HUDEP-2 (cell line): ENCODE results near the gene AFG1L.
"Not testable (repeated sequence)": the region's sequence is repeated elsewhere in the genome, so short reads cannot be mapped to it uniquely, and the experiment has no call there.

ENCODE experiments used
- DNase-seq, 76 experiments: peaks; one replicate each; lab custom pipeline; 2025; ENCODE audit not compliant: unreplicated experiment in 76 of 76; lab: John Stamatoyannopoulos, UW

AFG1L gene

DNA sequence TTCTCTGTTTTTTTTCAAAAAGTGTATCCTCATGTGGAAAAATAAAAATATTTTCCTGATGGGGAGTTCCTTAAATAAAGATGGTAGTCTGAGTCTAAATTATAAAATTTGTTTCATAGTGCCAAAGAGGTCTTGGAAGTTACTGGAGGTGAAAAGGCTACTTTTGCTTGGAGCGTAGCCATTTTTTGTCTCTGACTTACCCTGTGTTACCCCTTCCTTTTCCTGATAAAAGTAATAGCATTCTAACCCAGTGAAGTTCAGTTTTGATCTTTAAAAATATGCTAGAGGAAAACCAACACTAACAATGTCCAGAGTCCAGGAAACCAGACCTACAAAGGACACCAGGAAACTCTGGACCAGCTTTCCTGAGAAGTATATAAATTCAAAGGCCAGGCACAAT, 153.6 kb downstream of the AFG1L start:
- no peak for DNase-seq

DNA sequence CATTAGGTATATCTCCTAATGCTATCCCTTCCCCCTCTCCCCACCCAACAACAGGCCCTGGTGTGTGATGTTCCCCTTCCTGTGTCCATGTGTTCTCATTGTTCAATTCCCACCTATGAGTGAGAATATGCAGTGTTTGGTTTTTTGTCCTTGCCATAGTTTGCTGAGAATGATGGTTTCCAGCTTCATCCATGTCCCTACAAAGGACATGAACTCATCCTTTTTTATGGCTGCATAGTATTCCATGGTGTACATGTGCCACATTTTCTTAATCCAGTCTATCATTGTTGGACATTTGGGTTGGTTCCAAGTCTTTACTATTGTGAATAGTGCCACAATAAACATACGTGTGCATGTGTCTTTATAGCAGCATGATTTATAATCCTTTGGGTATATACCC, 154.9 kb downstream of the AFG1L start:
- DNase-seq: not testable (repeated sequence)

DNA sequence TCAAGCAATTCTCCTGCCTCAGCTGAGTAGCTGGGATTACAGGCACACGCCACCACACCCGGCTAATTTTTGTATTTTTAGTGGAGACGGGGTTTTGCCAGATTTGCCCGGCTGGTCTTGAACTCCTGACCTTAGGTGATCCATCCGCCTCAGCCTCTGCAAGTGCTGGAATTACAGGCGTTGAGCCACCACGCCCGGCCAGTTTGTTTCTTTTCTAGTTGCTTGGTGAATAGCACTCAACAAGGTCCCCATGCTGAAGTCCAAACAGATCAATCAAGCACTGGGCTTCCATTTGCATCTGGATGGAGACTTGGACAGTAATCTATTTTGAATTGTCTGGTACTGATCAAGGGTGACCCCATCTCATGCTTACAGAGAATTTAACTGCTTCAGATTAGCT, 157.0 kb downstream of the AFG1L start:
- DNase-seq: no peak

DNA sequence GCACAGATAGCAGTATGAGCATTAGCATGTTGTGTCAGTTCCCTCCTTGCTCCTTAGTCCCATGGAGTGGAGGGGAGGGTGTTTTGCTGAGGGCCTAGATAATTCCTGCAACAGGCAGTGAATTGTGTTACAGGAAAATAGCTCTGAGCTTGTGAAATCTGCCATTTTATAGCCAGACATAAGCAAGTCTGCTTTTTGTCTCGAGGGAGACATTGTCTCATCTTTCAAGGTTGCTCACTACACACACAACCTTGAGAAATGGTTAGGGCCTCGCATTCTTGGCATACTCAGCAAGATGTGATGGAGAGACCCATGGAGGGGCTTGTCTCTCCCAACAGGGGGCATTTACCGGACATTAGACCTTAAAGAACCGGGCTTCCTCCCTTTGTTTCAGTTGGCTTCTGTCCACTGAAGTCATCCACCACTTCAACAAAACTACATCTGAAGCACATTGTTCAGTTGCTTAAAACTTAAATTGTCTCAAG, 157.9 kb downstream of the AFG1L start:
- DNase-seq: no peak

DNA sequence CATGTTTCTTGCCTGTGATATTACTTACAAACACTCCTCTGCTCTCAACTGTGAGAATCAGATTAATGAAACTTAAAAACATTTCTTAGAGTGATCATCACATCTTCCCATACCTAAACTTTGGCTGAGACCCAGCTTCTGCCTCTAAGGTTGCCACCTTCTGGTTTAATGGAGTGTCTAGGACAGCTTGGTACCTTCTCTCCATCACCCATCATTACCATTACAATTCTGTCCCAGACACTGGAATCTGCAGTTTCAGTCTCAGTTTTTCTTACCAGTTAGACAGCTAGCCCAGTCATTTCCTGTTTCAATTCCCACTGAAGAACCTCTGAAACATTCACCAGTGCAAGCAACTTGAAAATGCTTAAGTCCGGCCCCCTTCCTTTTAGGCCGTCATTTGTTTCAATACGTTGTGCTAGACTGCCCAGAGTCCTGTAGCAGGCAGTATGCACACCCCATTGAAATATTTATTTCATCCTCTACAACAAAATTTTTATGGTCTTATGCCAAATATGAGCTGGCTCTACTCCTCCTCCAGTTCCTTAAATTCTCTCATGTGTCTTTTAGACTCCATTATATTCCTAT, 158.8 kb downstream of the AFG1L start:
- DNase-seq: no peak

DNA sequence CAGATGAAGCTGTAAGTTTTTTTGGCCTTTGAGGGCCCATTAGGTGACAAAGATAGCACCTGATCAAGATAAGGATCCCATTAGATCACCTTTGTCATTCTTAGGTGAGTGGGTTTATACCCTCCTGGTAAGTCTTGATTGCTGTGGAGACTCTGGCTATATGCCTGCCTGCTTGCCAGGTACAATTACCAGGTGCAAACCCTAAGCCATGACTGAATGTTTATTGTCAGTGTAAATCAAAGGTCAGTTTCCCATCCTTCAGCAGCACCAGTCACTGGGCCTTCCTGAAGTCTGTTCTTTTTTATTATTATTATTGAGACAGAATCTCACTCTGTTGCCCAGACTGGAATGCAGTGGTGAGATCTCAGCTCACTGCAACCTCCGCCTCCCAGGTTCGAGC, 159.5 kb downstream of the AFG1L start:
- no peak for DNase-seq

DNA sequence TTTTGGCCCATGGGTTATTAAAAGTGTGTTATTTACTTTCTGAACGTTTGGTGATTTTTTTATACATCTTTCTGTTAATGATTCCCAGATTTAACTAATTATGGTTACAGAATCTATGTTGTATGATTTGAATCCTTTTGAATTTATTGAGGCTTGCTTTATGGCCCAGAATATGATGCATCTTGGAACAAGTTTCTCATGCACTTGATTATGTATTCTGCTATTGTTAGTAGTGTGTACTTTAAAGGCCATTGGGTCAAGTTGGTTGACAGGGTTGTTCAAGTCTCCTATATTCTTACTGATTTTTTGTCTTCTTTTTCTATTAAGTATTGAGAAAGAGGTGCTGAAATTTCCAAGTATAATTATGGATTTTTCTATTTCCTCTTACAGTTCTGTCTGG, 160.8 kb downstream of the AFG1L start:
- no peak for DNase-seq

DNA sequence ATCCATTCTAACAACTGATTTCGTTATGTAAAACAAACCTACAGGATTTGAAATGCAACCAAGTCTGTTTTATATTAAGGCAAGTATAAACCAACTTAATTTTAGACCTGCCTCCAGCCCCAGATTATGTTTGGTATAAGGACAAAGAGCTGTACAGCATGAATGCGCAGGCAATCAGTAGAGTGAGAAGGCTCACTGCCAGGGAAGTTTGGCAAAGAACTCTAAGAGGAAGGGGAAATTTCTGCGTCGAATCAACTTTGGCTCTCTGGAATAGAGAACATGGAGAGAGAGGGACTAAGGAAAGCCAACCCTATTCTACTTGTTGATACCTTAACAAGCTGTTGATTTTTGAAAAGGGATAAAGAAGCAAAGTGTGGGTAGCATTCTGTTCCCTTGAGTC, 168.9 kb downstream of the AFG1L start:
- no peak for DNase-seq

DNA sequence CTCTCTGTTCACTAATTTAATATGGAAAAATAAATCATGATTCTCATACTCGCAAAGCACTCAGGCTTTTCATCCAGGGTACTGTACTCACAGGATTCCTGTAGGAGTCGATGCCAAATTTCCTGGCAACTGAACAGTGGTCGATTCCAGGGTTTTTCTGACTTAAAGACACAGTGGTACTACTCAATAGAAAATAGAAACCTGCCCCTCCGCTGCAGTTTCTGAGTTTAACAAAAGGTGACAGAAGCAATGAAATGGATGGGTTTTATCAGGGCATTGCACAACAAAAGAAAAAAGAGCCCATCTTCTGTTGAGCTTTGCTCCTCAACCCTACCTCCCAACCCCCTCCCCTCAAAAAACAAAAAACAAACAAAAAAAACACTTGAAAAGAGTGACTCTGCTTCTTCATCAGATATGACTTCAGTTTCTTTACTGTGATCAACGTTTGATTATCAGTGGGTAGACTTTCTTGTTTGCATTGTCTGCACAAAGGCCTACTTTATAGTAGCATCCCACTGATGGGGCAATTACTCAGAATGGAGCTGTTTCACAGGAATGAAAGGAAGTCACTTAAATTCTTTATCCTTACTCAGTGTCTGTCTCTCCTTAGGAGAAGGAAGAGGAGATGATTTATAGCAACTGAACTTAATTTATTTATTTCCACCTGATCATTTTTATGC, 169.7 kb downstream of the AFG1L start:
- DNase-seq: no peak

DNA sequence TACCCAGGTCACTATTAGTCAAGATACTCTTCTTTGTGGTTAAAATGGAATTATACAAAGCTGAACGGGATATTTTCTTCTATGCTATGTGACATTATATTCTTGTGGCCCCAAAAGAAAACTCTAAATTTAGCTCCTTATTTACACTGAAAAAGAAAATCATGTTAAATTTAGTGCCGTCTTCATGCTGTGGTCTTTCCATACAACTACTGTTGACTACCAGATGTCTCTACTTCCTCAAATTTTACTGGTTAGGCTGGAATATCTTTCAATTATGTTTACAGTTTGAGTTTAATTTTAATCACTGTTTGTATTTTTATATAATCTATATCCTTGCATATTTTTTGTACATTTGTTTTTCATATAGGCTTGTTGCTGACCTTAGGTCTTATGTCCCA, 170.2 kb downstream of the AFG1L start:
- DNase-seq: no peak

DNA sequence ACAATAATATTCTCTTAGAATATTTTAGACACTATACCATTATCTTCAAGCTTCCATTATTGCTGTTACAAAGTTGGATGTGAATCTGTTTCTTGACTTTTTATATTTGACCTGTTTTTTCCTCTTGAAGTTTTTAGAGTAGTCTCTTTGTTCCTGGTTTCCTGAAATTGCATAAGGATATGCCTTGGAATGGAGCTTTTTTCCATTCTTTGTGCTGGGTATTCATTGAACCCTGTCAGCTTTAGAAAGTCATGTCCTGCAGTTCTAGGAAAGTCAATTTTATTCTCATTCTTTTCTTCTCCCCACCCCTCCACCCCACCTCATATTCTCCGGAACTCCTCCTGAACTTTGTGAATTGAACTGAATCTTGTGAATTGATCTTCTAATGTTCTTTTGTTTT, 173.5 kb downstream of the AFG1L start:
- no peak for DNase-seq

DNA sequence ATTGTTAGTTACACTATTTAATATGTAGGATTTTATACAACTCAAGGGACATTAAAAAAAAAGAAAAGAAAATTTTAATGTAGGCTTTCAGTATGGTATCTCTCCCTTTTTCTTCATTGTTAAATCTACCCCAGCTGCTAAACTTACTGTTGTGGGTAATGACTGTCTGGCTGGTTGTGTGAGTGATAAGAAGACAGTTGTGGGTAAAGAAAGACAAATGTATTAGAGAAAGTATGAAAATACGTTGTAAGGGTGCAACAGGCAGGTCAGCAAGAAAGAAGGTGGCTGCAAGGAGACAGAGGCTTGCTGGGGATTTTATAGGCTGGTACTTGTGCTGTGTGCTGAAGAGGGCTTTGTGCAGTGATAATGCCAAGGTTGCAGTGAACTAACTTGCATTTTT, 174.5 kb downstream of the AFG1L start:
- DNase-seq: no peak

DNA sequence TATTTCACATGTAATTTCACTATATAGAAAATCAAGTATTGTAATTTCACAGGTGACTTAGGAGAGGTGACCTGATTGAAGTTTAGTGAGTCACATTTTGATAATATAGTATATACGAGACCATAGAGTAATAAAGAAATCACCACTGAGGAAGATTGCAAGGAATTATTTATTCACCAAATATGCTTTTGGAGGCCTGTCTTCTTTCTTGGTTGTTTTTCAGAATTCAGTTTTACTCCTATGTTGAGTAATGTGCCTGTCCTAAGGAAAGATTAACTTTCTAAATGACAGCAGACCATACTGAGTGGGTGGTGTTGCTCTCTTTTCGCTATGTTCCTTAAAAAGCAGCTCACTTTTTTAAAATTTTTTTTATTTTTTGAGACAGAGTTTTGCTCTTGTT, 178.3 kb downstream of the AFG1L start:
- no peak for DNase-seq

DNA sequence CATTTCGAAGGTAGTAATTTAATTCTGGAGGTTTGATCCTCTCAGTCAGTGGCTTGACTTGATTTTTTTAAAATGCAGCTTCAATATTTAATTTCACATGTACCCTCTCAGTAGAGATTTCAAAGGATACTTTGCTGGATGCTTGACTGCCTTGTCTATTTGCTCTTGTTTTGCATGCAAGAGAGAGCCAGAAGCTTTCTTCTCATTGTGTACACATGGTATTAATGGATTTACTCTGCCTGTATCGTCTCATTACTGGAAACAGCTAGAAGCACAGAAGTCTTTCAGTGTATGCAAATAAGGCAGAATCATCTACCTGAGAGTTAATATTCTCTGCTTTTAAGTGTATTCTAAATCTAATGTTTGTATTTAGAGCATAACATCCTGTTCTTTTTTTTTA, 181.5 kb downstream of the AFG1L start:
- no peak for DNase-seq

DNA sequence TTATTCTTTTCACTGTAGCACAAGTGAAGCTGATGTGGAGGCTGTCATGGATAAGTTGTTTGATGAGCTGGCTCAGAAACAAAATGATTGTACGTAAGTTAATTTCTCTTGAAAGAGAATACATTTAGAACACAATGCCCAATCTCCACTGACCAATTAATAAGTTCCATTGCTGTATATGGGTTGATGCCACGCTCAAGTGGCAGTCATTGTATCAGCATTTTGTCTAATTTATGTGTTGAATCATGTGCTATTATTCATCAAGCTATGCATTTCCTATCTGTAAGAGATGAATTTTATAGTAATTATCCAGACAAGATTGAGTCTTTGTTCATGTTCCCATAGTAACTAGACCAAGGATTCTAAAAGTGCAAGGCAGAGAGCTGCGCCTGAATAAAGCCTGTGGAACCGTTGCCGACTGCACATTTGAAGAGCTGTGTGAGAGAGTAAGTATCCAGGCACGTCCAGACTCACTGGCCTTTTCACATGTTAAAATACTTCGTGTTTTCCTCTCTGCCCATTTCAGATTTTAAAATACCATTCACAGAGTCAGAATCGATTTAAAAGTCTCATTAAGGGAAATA, 182.1 kb downstream of the AFG1L start:
- DNase-seq: no peak

DNA sequence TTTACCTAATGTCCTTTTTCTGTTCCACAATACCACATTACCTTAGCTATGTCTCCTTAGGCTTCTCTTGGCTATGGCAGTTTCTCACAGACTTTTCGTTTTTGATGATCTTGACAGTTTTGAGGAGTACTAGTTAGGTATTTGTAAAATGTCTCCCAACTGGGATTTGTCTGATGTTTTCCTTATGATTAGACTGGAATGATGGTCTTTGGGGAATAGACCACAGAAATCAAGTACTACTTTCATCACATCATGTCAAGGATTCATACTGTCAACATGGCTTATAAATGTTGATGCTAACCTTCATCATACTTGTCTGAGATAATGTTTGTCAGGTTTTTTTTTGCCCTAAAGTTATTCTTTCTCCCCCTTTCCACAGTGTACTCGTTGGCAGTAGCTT, 187.7 kb downstream of the AFG1L start:
- DNase-seq: no peak

DNA sequence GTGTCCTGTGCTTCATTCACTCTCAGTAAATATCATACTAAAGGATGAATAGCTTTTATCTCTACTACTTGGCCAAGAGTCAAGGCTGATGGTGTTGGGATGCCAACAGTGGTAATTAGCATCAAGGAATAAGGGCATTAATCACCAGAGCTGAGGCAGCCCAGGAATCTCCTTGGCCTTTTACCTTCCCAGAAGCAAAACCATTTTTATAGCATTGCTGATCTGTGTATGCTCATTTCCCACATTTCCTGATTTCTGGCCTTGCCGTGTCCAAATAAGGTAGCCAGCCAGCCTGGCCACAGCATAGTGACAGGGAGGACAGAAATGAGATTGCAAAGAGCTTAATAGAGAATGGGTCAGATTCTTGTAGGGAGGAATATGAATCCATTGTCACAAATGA, 189.2 kb downstream of the AFG1L start:
- DNase-seq: no peak

DNA sequence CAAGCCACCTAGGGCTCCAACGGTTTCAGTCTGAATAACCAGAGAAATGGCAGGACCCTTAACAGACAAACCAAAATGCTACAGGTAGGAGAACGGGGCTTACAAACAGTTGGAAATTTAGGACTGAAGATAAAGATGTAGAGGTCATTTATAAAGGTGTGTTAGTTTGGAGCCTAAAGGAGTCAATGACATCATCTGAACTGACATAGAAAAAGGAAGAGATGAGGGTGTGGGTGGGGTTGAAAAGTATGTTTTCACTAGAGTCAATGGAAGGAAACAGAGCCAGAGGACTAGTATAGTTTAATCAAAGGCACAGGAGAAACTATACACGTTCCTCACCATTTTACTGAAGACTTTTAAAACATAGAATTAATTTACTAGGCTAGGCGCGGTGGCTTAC, 194.8 kb downstream of the AFG1L start:
- no peak for DNase-seq

DNA sequence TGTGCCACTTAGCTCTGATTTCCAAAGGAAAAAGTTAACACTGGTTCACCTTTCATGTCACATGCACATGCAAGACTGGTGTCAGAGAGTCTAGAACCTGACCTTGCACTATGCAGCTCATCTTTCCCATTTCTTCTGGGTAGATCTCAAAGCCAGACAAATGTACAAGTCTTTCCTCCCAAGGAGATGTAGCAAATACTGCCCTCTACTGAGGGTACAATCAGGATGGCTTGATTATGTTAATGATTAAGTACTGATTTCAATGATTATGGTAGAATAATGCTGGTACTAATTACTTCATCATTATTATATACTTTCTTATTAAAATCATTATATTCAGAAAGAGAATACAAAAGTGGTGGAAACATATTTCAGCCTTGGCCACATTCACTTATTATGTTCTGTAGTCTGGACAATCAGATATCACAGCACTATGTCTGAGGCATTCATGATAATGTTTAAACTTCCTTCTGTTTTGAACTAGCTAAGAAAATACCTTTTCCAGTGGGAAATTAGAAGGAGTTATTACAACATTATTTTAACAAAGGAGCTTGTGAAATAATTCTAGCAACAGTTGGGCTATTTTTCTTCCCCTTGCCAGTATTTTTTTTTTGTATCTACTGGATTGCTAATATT, 197.4 kb downstream of the AFG1L start:
- peak in 24 of 76 experiments; percentile 12 to 56 (median 28) for DNase-seq

DNA sequence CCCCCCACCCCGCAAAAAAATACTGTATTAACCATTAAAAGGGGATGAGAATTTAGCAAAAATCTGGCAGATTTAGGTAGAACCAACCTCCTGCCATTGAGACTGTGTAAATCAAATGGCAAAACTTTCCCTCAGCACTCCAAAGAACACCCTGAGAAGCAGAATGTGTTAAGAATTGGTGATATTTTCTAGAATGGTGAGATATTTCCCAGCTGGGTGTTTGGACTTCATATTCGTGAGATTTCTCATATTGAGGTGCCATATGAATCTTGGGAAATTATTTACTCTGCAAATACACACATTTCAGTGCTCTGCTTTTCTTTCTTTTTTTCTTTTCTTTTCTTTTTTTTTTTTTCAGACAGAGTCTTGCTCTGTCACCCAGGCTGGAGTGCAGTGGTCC, 199.6 kb downstream of the AFG1L start:
- DNase-seq: no peak

DNA sequence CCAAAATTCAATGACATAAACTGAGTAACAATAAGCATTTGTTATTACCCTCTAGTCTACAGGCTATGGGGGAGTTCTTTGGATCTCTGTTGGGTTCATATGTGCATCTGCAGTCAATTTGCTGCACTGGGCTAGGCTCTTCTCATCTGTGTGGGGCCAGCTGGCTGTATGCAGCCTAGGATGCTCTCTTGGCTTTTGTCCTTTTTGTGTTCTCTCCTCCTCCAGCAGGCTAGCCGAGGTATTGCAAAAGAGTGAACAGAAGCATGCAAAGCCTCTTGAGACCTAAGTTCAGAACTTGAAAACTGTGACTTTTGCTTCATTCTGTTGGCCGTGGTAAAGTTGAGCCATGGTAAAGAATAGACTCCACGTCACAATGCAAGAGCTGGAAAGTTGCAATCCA, 203.0 kb downstream of the AFG1L start:
- DNase-seq: peak in 39 of 76 experiments; percentile 5 to 72 (median 37)

DNA sequence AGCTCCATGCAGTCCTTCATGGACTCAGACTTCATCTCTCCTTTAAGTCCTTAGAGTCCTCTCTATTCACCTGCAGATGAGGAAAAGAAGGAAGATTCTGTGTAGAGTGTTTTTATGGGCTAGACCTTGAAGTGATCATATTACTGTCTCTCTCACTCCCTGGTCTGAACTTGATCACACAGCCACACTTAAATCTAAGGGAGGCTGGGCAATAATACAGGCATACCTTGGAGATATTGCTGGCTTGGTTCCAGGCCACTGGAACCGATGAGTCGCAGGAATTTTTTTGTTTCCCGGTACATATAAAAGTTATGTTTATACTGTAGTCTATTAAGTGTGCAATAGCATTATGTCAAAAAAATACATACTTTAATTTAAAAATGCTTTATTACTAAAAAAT, 206.7 kb downstream of the AFG1L start:
- DNase-seq: no peak
